ENCODE data around the gene LPP. TPM values are rescaled to one million over a fixed set of nuclear protein-coding genes. Genes with fewer than 3 reads are reported as not detected.

LPP gene
- total and polyA plus RNA-seq, 9 of the 15 experiments (the other 6 are each of a cell fraction or from before 2014, with no cell fraction given), result 0.07 to 0.18 TPM; not detected in 7

- 0% methylated on average over 3 of the region's 3 CpGs for WGBS (ENCODE audit: insufficient coverage, low coverage, missing lambda C conversion rate)
- Histone ChIP-seq H3K9me3 (replicated peaks; ENCODE audit: control insufficient read depth, insufficient read depth, low read depth, low read length) (no peaks in the 10 kb centered on the region), H3K36me3 (ENCODE audit: control insufficient read depth, insufficient read depth, low read length) (no peaks in the 10 kb centered on the region), H3K9me1 (ENCODE audit: control insufficient read depth, insufficient read depth, low read length) (no peaks in the 10 kb centered on the region), H3K9ac (ENCODE audit: insufficient read depth in 1 of 2, low read depth in 2 of 2, low read length in 2 of 2) (no peak overlapping the region), H3K4me2 (ENCODE audit: insufficient read depth, low read length) (no peak overlapping the region), H4K20me1 (replicated peaks; ENCODE audit: control insufficient read depth, insufficient read depth, low read length) (no peaks in the 10 kb centered on the region), H3K79me2 (ENCODE audit: control insufficient read depth, insufficient read depth, low read length) (no peaks in the 10 kb centered on the region), H3K4me3 (no peak overlapping the region), H3K27ac (ENCODE audit: extremely low read depth, low read depth, low read length) (no peak overlapping the region), H2AFZ (ENCODE audit: low read depth, low read length) (no peak overlapping the region), H3K27me3 (ENCODE audit: control insufficient read depth in 2 of 2, insufficient read depth in 2 of 2, low read length in 2 of 2) (no peaks in the 10 kb centered on the region), H3K4me1 (replicated peaks in 1 of 2; ENCODE audit: control insufficient read depth in 2 of 2, insufficient read depth in 2 of 2, low read length in 2 of 2) (no peaks in the 10 kb centered on the region)
- FAIRE-seq (no peak), ATAC-seq (no peak), DNase-seq (ENCODE audit: extremely low read depth in 1 of 4, low spot score in 3 of 4) (no peak)
- TF ChIP-seq MIER1 (IDR thresholded peaks at IDR 0.05; ENCODE audit: low read depth) (no peak), FOXP1 (CRISPR knock-in tag; IDR thresholded peaks at IDR 0.05) (no peak)
- no TSS peak for BruUV-seq (replicated peaks)
- CTCF ChIA-PET (ENCODE audit: low intra/inter-chr PET ratio), result no interaction called here
- intact Hi-C loops (cut with micrococcal nuclease), result no loop called here
- in situ Hi-C loops (cut with MboI), result no loop called here
- POLR2A ChIA-PET, result no interaction called here
These were observed 520.6 kb downstream of the LPP start for GRCh38 chr3:188674595-188674994.

DNA sequence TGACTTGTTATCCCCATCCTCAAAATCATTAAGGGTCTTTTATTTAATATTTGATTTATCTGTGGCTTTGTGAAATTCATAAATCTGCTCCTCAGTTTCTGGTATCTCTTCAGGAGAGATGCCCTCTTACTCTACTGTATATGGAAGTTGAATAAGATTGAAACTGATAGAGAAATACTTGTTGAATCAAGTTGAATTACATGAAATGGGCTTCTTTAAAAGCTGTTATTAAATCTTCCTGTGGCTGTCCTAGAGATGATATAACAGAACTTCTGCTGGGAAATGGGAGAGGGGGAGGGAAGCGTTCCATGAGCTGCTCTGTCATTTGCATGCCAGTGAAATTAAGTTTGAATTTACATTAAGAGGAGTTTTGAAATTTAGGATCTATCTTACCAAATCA is 523.4 kb downstream of the LPP start:
- no peak overlapping the region for H3K4me2 ChIP-seq (ENCODE audit: insufficient read depth, low read length)
- H3K36me3 ChIP-seq (ENCODE audit: control insufficient read depth, insufficient read depth, low read length), result no peaks in the 10 kb centered on the region
- H4K20me1 ChIP-seq (replicated peaks; ENCODE audit: control insufficient read depth, insufficient read depth, low read length), result no peaks in the 10 kb centered on the region
- BruUV-seq (replicated peaks), result no TSS peak
- no peaks in the 10 kb centered on the region for H3K79me2 ChIP-seq (ENCODE audit: control insufficient read depth, insufficient read depth, low read length)
- WGBS (ENCODE audit: insufficient coverage, low coverage, missing lambda C conversion rate), result 8% methylated on average over 1 of the region's 1 CpG
- H3K9me3 ChIP-seq (replicated peaks; ENCODE audit: control insufficient read depth, insufficient read depth, low read depth, low read length), result 0 out of 2 replicates have a peak, but pooled peaks cover 1% of the 10 kb centered on the region
- intact Hi-C loops (cut with micrococcal nuclease) (no loop called here), in situ Hi-C loops (cut with MboI) (no loop called here)
- DNase-seq (ENCODE audit: extremely low read depth in 1 of 4, low spot score in 3 of 4) (no peak), FAIRE-seq (no peak), ATAC-seq (no peak)
- H3K9me1 ChIP-seq (ENCODE audit: control insufficient read depth, insufficient read depth, low read length), result no peaks in the 10 kb centered on the region
- H2AFZ ChIP-seq (ENCODE audit: low read depth, low read length), result no peak overlapping the region
- POLR2A ChIA-PET, result no interaction called here
- no peaks in the 10 kb centered on the region for H3K4me1 ChIP-seq (replicated peaks in 1 of 2; ENCODE audit: control insufficient read depth in 2 of 2, insufficient read depth in 2 of 2, low read length in 2 of 2)
- no peak overlapping the region for H3K4me3 ChIP-seq
- H3K9ac ChIP-seq (ENCODE audit: insufficient read depth in 1 of 2, low read depth in 2 of 2, low read length in 2 of 2), result no peak overlapping the region
- no peak overlapping the region for H3K27ac ChIP-seq (ENCODE audit: extremely low read depth, low read depth, low read length)
- H3K27me3 ChIP-seq (ENCODE audit: control insufficient read depth in 2 of 2, insufficient read depth in 2 of 2, low read length in 2 of 2), result no peaks in the 10 kb centered on the region
- CTCF ChIA-PET (ENCODE audit: low intra/inter-chr PET ratio), result no interaction called here
- no peak for TF ChIP-seq RUNX1 (IDR thresholded peaks at IDR 0.05; ENCODE audit: low read depth)
- no peak for TF ChIP-seq FOXK1 (CRISPR knock-in tag; IDR thresholded peaks at IDR 0.05; ENCODE audit: borderline replicate concordance)
- TF ChIP-seq KDM5B (IDR thresholded peaks at IDR 0.05; ENCODE audit: insufficient replicate concordance, low read depth, low read length), result no peak
- TF ChIP-seq SRSF1 (IDR thresholded peaks at IDR 0.05; ENCODE audit: low read depth, low read length), result no peak
- no peak for TF ChIP-seq LEF1 (IDR thresholded peaks at IDR 0.05)
- no peak for TF ChIP-seq ARID2 (IDR thresholded peaks at IDR 0.05)

All from K562 (cell line).